Measurements from ENCODE around the gene KCNQ5.
A peak's percentile ranks its signal among the peaks of the same experiment; 100 is the strongest.

The KCNQ5 gene

DNA sequence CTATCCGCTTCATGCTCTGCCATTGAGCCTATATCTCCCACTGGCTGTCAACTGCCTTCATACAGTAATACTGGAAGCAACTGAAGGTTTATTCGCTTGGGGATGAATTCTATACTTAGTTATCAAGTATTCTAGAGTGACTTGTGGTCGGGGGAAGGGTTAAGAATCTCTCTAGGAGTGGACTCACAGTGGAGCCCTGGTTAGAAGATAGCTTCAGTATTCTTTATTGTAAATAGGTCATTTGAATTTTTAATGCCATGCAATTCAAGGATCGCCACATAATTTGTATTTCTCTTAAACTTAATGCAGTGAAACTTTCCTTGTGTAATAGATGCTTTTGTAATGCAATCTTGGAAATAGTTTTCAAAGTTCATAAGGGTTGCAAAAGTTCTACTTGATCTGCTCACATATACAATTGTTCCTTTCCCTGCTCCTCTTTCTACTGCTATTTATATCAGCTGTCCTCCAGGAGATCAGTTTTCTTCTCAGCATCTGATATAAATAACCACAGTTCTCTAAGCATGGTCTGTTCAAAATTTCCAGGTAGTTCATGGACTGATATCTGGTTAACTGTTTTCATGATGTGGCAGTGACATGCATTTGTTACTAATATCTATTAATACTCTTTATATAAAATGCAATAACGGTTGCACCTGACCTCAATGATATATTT lies 120.3 kb downstream of the KCNQ5 start:
- no peak for DNase-seq (ENCODE audit: low read depth)

- DNase-seq (ENCODE audit: low read depth): no peak
Observed at GRCh38 chr6:72746276-72746675, 124.4 kb downstream of the KCNQ5 start.

- DNase-seq (ENCODE audit: low read depth): peak; percentile 92
Observed at GRCh38 chr6:72748759-72749158, 126.9 kb downstream of the KCNQ5 start.

- DNase-seq (ENCODE audit: low read depth): no peak
Observed at GRCh38 chr6:72755752-72756151, 133.9 kb downstream of the KCNQ5 start.

GRCh38 chr6:72757048-72757447 lies 135.2 kb downstream of the KCNQ5 start:
- no peak for DNase-seq (ENCODE audit: low read depth)

DNA sequence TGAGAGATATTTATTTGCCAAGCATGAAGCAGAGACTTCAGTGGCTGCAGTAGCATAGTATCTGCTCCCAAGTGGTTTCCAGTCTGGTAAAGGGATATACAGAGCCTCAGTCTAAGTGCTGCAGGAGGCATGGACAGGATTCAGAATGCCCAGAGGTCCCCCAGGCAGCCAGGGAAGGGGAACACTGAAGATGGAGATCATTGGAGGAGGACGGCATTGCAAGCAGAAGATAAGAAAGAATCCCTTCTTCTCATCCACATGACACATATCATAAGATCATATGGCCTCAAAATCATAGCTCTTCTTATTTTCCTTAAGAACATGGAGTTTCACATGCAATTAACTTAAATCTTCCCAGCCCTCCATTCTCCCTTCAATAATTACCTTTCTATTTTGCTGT lies 136.1 kb downstream of the KCNQ5 start:
- no peak for DNase-seq (ENCODE audit: low read depth)

GRCh38 chr6:72758901-72759300 lies 137.0 kb downstream of the KCNQ5 start:
- no peak for DNase-seq (ENCODE audit: low read depth)

DNA sequence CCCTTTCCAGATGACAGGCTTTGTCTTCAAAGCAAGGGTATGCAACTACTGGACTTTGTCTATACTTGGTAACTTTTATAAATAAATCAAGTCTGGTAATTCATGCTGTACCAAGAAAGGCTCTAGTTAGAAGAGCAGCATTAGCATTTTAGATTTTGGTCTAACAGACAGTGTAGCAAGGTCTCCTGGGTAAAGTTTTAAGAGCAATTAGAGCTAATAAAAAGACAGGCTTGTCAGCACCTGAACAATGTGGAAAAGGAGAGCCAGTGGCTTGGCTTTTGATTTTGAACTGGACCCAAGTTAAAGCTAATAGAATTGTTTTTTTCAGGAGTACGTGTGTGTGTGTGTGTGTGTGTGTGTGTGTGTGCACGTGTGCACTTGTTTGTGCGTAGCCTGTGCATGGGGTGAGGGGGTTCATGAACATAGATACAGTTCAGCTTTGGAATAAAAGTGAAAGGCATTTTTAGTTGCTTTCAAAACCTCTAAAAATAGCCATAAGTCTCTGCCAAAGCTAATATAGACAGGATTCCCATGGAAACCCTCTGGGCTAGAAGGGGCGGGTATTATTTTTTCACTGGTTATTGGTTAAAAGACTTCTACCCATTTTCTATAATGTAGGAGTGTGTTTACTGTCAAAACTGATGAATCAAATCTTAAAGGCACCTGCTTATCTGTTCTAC lies 138.4 kb downstream of the KCNQ5 start:
- DNase-seq (ENCODE audit: low read depth): peak; percentile 57

- DNase-seq (ENCODE audit: low read depth): no peak
Observed at GRCh38 chr6:72761761-72762160, 139.9 kb downstream of the KCNQ5 start.

DNA sequence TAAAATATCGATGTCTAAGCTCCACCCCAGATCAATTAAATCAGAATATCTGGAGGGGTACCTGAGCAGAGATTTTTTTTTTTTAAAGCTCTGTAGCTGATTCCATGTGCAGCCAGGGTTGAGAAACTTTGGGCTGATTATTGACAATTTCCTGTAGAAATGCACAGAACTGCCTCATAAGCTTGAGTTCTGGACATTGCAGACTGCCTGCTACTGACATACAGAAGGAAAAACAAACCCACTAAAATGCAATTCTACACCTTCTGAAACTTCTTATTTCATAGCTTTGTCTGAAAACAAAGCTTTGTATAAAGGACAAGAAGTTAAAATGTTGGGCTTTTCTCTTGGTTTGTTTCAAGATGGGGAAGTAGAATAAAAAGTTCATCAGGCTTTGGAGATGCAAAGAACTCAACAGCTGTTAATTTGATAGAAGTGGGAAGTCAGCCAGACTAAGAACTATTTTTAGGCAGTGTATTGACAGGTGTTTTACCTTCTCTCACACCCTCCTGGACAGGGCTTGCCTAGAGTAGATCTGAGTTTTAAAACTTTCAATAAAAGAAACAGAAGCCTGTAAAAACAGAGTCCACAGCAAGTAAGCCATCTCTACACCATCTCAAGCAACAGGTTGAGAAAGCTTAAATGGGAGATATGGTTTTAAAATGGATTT lies 147.7 kb downstream of the KCNQ5 start:
- no peak for DNase-seq (ENCODE audit: low read depth)

DNA sequence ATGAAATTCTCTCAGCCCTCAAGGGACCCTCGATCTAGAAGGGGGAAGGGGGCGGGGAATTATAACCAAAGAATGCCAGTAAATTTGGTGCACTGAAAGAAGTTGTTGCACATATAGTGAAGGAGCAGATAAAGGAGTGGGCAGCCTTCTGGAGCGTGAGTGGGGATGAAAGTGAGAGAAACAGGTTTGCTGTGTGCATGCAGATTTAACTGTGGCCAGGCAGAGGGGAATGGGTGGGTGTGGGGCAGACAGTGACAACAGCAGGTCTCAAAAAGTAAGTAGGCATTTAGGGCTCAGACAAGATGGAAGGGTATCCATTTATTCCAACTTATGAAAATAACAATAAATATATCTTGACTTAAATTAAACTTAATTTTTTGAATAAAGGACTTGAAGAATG lies 149.1 kb downstream of the KCNQ5 start:
- DNase-seq (ENCODE audit: low read depth): no peak

- no peak for DNase-seq (ENCODE audit: low read depth)
Observed at GRCh38 chr6:72776456-72776855, 154.6 kb downstream of the KCNQ5 start.

GRCh38 chr6:72781624-72782023 lies 159.8 kb downstream of the KCNQ5 start:
- DNase-seq (ENCODE audit: low read depth): no peak

DNA sequence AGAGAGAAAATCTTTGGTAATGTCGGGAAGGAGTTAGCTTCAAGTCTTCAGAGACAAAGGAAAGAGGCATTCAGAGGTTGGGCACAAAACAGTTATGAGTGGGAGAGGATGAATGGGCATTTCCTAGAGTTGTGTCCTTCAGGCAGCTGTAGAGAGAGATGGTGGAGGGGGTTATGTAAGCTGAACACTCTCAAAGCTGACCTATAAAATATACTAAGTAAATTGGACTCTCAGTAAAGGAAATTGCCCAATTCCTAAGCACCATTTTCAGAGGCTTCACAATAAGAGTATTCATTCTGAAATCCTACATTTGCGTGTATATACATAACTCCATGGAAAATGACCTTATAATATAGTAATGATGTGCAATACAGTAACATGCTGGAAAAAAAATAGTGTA lies 161.2 kb downstream of the KCNQ5 start:
- DNase-seq (ENCODE audit: low read depth): no peak

DNA sequence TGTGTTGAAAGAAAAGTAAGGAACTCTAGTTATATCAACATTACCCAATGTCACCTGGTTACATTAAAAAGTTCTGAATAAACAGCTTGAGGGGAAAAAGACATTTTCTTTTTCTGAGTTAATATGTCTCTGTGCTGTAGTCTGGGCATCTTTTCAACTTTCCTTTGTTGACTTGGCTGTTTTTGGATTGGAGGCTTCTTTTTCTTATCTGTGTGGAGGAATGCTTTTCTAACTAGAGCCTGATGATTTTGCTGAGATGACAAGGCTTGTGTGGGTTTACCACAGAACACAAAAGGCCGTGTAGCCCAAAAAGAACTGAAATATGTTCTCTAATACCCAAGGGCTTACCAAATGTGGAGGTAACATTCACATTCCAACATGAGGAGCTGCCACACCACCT lies 161.8 kb downstream of the KCNQ5 start:
- peak; percentile 53 for DNase-seq (ENCODE audit: low read depth)

DNA sequence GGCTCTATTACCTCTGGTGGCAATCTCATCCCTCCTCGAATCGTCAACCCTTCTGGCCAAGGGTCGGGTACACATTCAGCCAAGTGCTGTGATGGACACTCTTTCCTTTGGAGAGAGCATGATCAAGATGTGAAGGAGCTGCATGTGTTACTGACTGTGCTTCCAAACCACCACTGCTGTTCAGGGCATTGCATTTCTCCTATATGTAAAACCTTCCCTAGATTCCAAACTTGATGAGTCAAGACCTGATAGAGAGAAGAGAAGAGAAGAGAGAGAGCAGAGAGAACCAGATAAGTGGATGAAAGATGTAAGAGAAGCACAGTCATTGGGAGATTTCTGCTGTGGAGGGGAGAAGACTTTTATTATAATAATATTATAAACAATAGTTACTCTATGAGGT lies 162.2 kb downstream of the KCNQ5 start:
- no peak for DNase-seq (ENCODE audit: low read depth)

DNA sequence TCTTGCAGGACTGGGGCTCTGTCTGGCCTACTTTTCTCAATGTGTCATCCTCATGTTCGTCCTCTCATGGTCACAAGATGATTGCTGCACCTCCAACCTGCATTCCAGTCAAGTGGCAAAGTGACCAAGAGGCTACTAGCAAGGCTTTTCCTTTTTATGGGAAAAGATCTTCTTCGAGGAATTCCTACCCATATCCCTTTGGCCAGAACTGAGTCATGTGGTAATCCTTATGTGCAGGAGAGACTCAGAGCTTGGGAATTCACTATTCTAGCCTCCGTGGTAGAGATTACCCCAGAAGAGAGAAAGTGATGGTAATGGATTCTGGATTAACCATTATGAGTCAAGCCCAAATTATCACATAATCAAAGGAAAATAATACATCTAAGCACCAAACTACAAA lies 162.7 kb downstream of the KCNQ5 start:
- DNase-seq (ENCODE audit: low read depth): peak; percentile 41

DNA sequence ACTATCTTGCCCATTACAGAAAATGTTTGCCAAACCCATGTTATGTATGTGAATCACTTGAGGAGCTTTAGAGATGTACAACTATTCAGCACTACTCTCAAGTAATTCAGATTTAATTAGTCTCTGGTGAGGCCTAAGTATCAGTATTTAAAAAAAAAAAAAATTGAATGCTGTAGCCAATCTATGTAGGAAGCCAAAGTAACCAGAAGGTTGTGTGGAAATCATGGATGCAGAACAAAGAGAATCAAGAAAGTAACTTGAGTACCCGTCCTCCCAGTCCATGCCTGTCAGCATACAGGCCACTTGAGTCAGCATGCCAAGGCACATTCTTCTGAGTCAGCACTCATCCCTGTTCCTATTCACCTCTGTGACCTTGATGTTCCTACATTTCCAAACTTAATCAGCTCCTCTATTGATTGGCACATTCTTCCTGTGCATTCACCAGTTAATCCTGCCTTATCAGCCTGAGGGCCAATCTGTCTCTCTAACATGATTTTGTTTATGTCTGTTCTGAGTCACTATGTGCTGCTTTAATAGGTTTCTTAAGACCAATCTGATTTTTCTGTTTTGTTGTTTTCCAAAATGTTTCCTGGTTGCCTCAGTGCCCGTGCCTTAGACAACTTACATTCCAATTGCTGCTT lies 165.6 kb downstream of the KCNQ5 start:
- peak; percentile 58 for DNase-seq (ENCODE audit: low read depth)

GRCh38 chr6:72788188-72788587 lies 166.3 kb downstream of the KCNQ5 start:
- no peak for DNase-seq (ENCODE audit: low read depth)

- no peak for DNase-seq (ENCODE audit: low read depth)
Observed at GRCh38 chr6:72789145-72789544, 167.3 kb downstream of the KCNQ5 start.

GRCh38 chr6:72792692-72793091 lies 170.8 kb downstream of the KCNQ5 start:
- DNase-seq (ENCODE audit: low read depth): no peak

DNA sequence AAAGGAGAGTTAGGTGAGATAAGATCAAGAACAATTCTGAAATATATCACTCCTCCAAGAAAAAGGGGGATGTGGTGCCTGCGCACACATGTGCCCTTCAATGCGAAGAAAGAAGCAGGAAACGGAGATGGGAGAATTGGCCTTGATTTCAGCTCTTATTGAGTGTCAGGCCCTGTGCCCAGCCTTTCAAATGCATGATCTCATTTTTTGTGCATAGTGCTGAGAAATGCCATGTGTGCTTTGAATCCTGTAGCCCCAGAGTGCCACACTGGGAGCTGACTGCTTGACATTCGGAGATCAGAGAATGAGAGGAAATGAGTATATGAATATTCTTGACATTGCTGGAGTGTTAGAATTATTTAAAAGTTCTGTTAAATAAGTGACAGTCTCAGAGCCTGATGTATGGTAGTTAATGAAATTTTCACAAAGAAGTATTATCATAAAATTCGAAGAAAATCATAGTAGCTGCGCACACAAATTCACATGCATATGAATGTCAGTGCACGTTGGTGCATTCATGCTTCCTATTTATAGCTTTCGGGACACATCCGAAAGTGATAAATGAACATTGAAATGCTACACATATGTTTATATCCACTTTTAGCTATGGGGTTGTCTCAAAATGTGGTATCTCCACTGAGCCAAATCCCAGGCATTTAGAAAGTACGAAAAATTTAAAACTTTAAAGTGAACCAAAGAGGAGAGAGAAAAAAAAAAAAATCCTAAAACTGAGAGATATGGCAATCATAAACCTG lies 172.0 kb downstream of the KCNQ5 start:
- DNase-seq (ENCODE audit: low read depth): no peak
